ENCODE results near the gene GIGYF2. TPM values are rescaled to one million over a fixed set of nuclear protein-coding genes. Genes with fewer than 3 reads are reported as not detected.

The GIGYF2 gene
- total RNA-seq, 1 experiment from 2014 or later = 60.6 TPM

DNA sequence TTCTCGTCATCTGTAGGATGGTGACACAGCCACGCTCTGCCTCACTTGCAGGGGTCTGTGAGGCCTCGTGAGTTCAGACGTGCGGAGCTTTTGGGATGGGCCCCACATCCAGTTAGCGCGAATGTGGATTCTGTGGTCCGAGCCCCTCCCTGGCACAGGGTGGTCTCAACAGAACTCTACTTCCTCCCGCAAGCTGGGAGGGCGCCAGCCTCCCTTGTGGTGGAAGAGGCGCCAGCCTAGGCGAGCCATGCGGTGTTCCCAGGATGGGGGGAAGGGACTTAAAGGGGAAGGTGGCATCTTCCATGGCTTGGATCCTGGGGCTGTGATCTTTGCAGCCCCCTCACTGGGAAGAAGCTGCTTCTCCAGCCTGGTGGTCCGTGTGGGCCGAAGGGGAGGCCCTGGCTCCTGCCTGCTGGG lies 174.3 kb downstream of the GIGYF2 start:
- H3K4me1 ChIP-seq (ENCODE audit: control insufficient read depth in 1 of 2, insufficient read depth in 2 of 2, low read length in 2 of 2) = no peaks in the 10 kb centered on the region
- H2AFZ ChIP-seq (ENCODE audit: low read depth, low read length, poor library complexity, severe bottlenecking) = no peak overlapping the region
- no peak overlapping the region for H3K4me3 ChIP-seq (replicated peaks in 1 of 2; ENCODE audit: low read depth in 1 of 2, low read length in 2 of 2)
- CTCF ChIA-PET = no interaction called here
- RAD21 ChIA-PET (ENCODE audit: low non-redundant PET in 1 of 2, low total read pairs in 2 of 2, uncharacterized antibody in 2 of 2, unreplicated experiment in 2 of 2) = no interaction called here
- POLR2A ChIA-PET = no interaction called here
- no peak overlapping the region for H3K27ac ChIP-seq (ENCODE audit: low read depth, low read length)
- H3K79me2 ChIP-seq (ENCODE audit: insufficient read depth, low read length) = no peaks in the 10 kb centered on the region
- H3K9me3 ChIP-seq (ENCODE audit: control insufficient read depth in 1 of 2, insufficient read depth in 1 of 2, low read depth in 1 of 2, low read length in 2 of 2) = no peaks in the 10 kb centered on the region
- no peaks in the 10 kb centered on the region; the same call in 1 of the 2 replicates for H4K20me1 ChIP-seq (ENCODE audit: insufficient read depth)
- no TSS peak for BruUV-seq (replicated peaks)
- no peaks in the 10 kb centered on the region for H3K9me2 ChIP-seq (ENCODE audit: insufficient read depth)
- H3K9ac ChIP-seq (ENCODE audit: low read length) = no peak overlapping the region
- intact Hi-C loops (cut with micrococcal nuclease) = no loop called here
- H3K27me3 ChIP-seq (ENCODE audit: insufficient read depth, low read length) = no peaks in the 10 kb centered on the region
- no peak for DNase-seq (ENCODE audit: low read depth, low spot score)
- ATAC-seq = no peak
- 0 out of 4 replicates have a peak, but pooled peaks cover 0 to 5% of the 10 kb centered on the region in 2 experiments for H3K36me3 ChIP-seq (ENCODE audit: control insufficient read depth in 1 of 2, insufficient read depth in 2 of 2, low read length in 2 of 2)
- TF ChIP-seq JUND (IDR thresholded peaks at IDR 0.05) (no peak), TCF7L2 (IDR thresholded peaks at IDR 0.05; ENCODE audit: borderline replicate concordance, extremely low read depth, insufficient read depth, insufficient read length) (no peak), ATF3 (IDR thresholded peaks at IDR 0.05) (no peak), CBX3 (IDR thresholded peaks at IDR 0.05; ENCODE audit: low read depth) (no peak), EZH2 (IDR thresholded peaks at IDR 0.05) (no peak), ZNF274 (IDR thresholded peaks at IDR 0.05; ENCODE audit: low read depth, low read length) (no peak)
- TF ChIP-seq, protein P1, sequence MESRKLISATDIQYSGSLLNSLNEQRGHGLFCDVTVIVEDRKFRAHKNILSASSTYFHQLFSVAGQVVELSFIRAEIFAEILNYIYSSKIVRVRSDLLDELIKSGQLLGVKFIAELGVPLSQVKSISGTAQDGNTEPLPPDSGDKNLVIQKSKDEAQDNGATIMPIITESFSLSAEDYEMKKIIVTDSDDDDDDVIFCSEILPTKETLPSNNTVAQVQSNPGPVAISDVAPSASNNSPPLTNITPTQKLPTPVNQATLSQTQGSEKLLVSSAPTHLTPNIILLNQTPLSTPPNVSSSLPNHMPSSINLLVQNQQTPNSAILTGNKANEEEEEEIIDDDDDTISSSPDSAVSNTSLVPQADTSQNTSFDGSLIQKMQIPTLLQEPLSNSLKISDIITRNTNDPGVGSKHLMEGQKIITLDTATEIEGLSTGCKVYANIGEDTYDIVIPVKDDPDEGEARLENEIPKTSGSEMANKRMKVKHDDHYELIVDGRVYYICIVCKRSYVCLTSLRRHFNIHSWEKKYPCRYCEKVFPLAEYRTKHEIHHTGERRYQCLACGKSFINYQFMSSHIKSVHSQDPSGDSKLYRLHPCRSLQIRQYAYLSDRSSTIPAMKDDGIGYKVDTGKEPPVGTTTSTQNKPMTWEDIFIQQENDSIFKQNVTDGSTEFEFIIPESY (IDR thresholded peaks at IDR 0.05; ENCODE audit: extremely low read depth, insufficient replicate concordance, low read length) = no peak
- no peak overlapping the region for H3K4me2 ChIP-seq (ENCODE audit: low read length)

All from HCT116 (cell line).